NCI-H510A (cell line): ENCODE results near the gene FEZF1.
"Not testable (repeated sequence)": the region's sequence is repeated elsewhere in the genome, so short reads cannot be mapped to it uniquely, and the experiment has no call there.

Experiments
- DNase-seq: peaks from one replicate; lab custom pipeline; 2025; lab: John Stamatoyannopoulos, UW

Gene FEZF1

DNA sequence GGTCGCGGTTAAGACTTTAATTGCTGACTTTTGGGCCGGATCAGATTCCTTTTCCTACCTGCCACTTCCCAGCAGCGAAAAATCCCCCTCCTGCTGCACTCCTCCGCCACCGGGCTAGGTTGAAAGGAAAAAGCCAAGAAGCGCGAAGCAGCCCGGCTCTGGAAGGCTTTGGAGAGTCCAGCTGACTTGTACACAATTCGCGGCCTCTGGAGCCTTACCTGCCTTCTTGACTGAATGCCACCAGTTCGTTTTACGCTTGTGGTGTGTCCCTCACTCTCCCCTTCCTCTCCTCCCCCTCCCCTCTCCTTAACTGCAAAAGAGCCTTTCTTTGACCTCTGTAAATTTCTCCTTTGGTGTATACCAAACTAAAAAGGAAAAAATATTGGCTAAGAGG is 2.7 kb upstream of the FEZF1 start:
- DNase-seq: no peak

- no peak for DNase-seq
Measured at GRCh38 chr7:122306320-122307227, 2.0 kb upstream of the FEZF1 start.

DNA sequence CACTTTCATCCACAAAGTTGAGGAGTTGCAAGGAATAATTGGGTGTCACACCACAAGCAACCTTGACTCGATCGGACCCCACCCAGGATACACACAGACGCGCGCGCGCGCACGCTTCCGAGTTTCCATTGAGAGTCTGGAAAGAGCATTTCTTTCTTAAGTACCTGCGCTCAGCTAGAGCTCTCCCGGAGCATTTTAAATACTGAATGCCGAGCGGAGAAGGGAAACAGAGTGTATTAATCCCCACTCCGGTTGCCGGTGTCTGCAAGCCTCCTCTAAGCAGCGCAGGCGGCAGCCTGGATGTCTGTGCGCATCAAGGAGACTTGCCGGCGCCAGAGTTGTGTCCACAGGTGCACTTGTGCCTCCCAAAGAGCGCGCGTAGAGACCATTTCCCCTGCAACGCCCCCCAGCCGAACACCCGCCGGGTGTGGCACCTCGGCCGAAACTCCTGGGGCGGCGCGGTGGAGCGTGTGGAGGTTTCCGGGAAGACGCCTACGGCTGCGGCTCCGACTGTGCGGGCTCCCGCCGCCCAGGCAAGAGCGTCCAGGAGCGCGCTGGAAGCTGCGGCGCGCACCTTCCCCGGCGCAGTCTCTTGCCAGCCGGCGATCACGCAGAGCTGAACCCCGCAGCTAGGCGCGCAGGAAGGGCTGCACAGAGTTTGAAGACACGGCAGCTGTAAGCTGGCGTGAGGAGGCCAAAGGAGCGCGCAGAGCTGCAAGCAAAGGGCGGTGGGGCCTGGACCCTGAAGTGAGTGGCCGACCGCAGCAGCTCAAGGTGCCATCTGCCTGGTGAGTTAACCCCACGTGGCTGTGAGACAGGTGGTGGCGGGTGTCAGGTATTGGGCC is 1.1 kb upstream of the FEZF1 start:
- no peak for DNase-seq

DNA sequence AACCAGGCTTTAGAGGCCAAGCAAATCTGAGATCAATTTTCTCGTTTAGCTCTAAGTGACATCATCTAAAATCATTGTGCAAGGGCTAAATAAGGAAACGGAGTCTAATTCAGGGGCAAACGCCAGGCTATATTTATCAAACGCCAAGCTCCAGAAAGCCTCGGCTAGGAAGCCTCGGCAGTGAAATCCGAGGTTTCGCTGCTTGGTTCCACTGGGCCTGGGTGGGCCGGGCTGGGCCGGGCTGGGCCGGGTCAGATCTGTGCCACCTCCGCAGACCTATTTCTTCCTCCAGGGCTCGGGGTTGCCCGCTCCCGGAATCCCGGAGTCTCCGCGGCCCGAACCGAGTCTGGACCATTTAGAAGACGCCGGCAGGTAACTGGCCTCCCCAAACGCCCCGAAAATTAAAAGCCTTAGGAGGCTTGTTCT is 459 bp upstream of the FEZF1 start:
- no peak for DNase-seq

GRCh38 chr7:122303531-122304318 is 825 bp downstream of the FEZF1 start:
- no peak for DNase-seq

GRCh38 chr7:122302761-122303530 is 1.6 kb downstream of the FEZF1 start:
- no peak for DNase-seq

DNA sequence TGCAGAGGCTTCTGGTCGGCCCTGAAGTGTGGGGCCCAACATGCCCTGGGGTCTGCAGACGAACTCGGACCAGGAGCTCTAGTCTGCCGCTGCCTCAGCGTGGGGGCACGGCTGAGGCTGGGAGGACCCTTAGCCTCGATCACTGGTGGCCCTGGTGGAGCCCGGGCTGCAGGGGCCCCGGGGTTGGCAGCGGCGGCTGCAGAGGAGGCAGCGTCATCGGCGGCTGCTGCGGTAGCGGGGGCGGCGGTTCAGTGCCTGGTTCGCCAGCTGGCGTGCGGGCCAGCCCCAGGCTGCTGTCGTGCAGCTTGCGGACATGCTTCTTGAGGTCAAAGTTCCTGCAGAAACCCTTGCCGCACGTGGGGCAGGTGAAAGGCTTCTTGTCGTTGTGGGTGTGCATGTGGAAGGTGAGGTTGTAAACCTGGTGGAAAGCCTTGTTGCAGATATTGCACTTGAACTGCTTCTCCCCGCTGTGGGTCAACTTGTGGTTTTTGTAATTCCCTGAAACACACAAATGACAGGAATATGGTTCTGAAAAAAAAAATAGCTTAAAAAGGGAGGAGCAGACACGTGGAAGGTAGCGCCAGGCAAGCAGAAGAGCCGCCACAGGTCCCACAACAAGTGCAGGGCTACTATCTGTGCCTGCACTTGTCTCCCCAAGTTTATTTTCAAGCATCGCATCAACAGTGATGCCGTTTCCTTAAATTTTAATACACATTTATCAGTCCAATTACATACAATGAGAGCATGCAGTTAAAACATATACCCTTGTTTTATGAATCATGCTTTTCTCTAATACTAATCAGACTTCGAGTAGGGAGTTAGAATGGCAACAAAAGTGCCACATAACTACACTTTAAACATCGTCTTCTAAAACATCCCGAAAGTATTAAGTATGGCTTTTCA is 2.4 kb downstream of the FEZF1 start:
- no peak for DNase-seq

DNA sequence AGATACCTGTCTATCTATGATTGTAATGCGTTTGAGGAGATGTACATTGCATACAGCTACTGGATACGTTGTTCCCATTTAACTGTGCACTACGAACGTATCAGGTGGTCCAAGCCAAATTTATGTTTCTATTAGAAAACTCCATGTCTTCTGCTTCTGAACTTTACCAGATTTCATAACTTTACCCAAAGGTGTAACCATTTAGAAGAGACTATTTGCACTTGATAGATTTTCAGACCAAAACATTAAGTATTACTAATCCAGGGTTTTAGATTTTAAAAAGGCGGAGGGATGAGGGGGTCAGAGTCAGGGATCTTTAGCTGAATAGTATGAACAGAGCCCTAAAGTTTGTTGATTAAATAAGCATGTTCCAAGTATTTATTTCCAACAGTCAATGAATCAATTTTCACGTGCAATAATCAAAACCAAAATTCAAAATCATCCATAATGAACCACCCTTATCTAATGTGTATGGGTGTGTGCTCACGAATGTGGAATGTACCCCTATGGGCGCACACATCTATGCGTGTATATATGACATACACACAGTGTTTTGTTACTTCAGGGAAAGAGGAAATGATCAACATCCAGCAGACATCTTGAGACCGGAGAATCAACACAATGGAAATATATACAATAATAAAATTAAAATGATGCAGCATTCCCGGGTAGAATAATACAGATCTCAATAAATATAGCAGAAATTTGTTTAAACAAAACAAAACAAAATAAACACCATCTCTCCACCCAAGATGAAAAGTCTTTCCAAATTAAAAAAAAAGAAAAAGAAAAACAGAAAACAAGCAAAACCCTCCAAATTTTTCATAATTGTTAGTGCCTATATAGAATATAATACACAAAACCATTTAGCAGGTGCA is 3.4 kb downstream of the FEZF1 start:
- no peak for DNase-seq

GRCh38 chr7:122300211-122300932 is 4.2 kb downstream of the FEZF1 start:
- no peak for DNase-seq

DNA sequence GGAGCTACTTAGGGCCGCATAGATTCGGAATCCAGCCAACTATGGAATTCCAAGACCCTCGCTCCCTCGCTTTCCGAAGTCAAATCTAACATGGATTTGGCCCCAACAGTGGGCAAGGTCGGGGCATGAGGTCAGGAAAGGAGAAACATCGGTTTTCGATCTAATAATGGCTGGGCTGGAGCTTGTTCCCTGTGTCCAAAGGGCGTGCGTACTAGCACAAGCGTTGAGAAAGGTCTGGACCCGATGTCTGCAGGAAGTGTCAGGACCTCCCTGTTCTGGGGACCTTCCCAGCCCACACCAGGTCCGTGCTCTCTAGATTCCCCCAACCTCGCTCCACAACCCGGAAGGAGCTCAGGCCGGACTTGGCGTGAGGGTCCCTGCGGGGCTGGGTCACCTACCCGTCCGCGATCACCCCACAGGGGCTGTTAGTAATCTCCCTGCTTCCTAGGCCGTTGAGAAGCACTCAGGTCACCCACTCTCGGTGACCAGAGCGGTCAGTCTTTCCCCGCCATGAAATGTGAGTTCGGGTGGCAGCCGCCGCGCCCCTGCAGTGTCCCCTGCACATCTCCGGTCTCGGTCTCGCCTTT is 4.8 kb downstream of the FEZF1 start:
- no peak for DNase-seq

DNA sequence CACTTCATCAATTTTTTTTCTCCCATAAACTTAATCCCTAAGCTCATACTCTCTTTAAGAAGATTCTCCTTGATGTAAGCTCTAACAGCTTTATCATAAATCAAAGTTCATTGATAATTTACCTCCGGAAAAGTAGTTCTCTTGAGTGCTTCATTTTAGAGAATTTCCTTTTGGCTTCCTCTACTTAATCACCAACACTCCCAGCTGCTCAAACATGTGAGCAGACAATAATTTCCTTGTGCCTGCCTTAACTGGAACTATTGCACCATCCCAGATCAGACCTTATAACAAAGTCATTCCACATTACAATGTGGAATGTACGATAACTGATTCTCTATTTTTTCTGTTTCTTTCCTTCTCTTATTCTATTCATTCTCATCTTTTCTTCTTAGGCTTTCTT is 5.9 kb downstream of the FEZF1 start:
- no peak for DNase-seq

GRCh38 chr7:122298131-122298530 is 6.4 kb downstream of the FEZF1 start:
- no peak for DNase-seq

DNA sequence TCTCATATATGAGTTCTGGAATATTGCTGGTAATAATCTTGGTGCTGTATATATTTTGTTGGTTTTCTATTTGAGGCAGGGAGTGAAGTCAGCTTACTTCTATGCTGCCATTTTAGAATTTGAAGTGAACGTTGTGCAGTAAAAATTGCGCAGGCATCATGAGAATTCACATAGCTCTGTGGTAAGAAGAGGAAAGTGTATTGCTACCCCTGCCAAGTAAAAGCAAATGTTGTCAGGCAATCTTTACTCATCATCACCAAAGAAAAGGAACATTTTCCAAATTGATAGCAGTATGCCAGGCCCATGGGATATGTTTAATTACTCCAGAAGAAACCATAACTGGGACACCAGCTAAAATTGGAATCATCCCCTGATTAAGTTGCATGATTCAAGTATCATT is 13.4 kb downstream of the FEZF1 start:
- no peak for DNase-seq

GRCh38 chr7:122290476-122290875 is 14.1 kb downstream of the FEZF1 start:
- DNase-seq: no peak

- DNase-seq: no peak
Measured at GRCh38 chr7:122289426-122289825, 15.1 kb downstream of the FEZF1 start.

GRCh38 chr7:122284608-122285007 is 19.9 kb downstream of the FEZF1 start:
- DNase-seq: not testable (repeated sequence)

- no peak for DNase-seq
Measured at GRCh38 chr7:122273117-122273516, 31.4 kb downstream of the FEZF1 start.

- DNase-seq: no peak
Measured at GRCh38 chr7:122269241-122269640, 35.3 kb downstream of the FEZF1 start.
